Posterior cingulate gyrus (tissue), 11 donors: ENCODE measurements around the gene SNCG.
A peak's percentile ranks its signal among the peaks of the same experiment; 100 is the strongest.

Experiments
- DNase-seq, 10 donors: peaks; one replicate each; pipeline versions ENCODE4 v3.0.0 to v3.0.0-alpha.2; 2020 to 2021; ENCODE audit warnings: mixed read lengths in 3 of 10
- intact Hi-C: fragments of 100-400 bp; cut with DNase I; formaldehyde crosslinking; loops from one replicate; pipeline ENCODE4 v1.15.1; 2023

SNCG gene

DNA sequence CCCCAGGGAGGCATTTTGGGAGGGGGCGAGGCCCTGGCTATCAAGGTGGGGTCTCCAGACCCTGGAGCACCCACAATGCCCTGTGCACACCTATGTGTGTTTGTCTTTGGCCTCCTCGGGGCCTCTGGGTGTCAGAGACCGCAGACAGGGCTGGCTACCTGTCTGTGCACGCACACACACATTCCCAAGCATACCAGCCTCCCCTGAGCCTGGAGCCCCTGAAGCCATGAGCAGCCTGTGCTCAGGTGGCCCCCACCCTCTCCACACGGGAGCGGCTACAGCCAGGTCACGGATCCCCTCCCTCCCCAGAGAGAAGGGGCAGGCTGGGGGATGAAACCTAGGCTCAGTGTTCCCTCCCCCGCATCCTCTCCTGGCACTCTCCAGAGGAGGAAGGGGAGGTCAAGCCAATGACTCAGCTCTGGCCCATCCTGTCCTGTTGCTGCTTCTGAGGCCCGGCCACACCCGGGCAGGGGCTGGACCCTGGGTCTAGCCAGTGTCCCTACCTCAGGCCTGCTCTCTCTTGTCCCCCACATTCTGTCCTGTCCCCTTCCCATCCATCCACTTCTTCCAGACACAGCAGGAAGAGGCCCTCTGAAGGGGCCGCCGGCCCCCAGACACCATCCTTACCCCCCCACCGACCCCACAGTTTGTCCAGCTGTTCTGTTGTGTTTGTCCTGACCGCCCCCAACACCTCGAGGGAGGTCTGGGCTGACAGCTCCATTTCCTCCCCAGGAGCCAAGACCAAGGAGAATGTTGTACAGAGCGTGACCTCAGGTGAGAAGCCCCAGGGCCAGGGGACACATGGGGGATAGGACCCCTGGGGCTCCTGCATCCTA is 720 bp downstream of the SNCG start:
- intact Hi-C loops: no loop called here
- DNase-seq: peak in 4 of 10 donors; percentile 6 to 76 (median 64)

- peak in 1 of 10 donors; percentile 59 for DNase-seq
These were observed 1.3 kb downstream of the SNCG start for GRCh38 chr10:86959737-86960002.

DNA sequence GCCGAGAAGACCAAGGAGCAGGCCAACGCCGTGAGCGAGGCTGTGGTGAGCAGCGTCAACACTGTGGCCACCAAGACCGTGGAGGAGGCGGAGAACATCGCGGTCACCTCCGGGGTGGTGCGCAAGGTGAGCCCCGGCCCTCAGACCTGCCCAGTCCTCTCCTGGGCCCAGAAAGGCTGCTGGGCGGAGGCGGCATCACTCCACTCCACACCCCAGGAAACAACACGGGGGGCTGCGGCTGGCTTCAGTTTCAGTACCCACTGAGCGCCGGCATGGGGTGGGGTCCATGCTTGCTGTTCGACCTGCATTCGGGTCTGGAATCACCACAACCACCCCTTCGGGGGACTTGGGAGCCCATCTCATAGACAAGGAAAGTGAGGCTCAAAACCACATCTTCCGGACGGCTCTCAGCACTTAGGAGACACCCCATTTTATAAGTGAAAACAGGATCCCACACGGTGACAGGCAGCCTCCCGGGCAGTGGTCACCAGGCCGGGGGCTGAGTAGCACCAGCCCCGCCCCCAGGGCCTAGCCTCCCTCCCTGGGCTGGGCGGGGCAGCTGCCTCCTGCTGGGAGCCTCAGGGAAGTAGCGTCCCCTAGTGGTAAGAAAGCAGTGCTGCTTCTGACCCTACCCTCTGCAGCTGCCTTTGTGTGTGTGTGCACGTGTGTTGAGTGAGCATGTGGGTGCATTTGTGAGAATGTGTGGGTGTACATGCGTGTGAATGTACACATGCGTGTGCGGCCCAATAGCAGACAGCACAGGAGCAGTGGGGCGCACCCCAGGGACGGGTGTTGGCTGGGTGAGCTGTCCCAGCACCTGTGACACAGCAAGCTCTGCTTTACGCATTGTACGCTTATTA is 1.8 kb downstream of the SNCG start:
- DNase-seq: peak in 4 of 10 donors; percentile 9 to 88 (median 63)
- intact Hi-C loops: no loop called here

More at GRCh38 chr10:86959737-86960002, 1.3 kb downstream of the SNCG start:
- intact Hi-C loops: no loop called here

- peak in 1 of 10 donors; percentile 5 for DNase-seq
- intact Hi-C loops: no loop called here
These were observed 2.5 kb downstream of the SNCG start for GRCh38 chr10:86960863-86961434.

DNA sequence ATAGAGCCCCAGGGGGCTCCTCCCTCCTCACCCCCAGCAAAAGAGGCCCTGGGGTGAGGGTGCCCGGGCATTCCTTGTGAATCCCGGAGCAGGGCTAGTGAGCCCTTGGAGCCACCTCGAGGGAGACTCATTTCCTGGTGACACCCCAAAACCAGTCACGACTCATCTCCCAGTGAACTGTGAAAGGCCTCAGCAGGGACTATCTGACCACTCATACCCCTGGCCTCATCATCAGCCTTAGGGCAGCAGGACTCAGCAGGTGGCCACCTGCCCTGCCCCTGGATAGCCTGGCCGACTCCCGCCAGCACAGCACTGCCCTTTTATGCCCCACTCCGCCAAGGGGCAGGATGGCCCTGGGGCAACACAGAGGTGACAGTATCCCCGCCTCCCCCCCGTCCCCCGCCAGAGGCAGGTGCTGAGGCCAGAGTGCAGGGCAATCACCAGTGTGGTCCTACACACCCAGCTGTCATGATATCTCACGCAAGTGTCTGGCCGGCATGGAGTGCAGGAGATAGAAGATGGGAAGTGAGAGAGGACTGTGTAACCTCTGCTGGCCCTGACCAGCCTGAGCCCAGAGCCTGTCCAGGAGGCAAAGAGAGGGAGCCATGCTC is 3.2 kb downstream of the SNCG start:
- peak in 3 of 10 donors; percentile 55 to 84 (median 59) for DNase-seq
- intact Hi-C loops: no loop called here

DNA sequence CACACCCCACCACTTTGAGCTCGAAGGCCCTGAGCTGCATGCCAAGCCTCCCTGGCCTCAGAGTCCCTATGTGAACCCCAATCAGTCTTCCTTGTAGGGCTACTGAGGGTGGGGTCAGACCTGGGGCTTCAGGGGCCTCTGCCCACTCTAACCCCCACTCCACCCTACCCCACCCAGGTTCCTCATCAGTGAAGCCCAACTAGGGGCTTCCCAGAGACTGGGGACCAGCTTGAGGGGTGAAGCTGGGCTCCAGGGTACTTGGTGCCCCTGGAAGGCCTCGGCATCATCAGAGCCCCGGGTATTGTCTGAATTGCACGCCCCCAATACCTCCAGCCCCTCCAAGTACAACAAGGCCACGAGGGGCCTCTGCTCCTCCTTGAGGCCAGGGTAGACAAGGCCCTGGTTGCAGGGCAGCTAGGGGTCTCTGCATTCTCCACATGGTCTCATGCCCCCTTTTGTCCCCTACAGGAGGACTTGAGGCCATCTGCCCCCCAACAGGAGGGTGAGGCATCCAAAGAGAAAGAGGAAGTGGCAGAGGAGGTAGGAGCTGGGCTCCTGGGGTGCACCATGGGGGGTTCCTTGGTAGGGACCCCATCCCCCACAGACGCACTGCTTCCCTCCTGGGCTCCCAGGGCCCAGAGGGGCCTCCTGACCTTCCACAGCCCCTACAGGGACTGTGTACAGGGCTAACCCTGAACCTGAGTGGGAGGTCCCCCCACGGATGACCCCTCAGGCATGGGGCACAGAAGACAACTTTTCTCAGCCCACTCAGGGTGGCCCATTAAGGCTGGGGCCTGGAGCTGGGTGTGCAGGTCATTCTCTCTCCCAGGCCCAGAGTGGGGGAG is 4.0 kb downstream of the SNCG start:
- intact Hi-C loops: no loop called here
- DNase-seq: peak in 2 of 10 donors; percentile 39 to 52

- intact Hi-C loops: no loop called here
- peak in 2 of 10 donors; percentile 40 to 57 for DNase-seq
These were observed 4.5 kb downstream of the SNCG start for GRCh38 chr10:86962981-86963310.

DNA sequence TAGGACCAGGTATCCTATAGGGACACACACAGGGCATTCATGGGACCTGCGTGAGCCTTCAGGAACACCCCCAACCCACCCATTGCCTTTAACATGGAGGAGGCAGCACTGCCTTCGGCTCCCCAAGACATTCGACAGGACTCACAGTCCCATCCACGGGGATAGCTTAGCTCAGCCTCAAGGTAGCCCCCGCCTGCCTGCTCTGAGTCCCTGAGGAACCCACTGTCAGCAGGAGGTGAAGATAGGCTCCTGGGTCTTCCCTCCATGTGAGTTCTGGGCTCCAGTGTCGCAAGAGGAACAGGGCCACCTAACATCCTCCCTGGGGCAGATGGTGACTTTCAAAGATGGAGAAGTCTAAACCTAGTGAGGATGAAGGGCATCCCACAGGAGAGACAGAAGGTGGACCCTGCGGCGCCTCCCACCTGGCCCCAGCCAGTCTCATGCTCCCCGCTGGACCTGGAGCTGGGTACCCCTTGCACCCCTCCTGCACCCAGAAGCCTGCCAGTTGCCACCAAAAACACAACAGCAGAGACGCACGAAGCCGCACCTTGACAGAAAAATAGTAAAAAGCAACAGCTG is 5.0 kb downstream of the SNCG start:
- DNase-seq: peak in 3 of 10 donors; percentile 39 to 60 (median 59)
- intact Hi-C loops: no loop called here

DNA sequence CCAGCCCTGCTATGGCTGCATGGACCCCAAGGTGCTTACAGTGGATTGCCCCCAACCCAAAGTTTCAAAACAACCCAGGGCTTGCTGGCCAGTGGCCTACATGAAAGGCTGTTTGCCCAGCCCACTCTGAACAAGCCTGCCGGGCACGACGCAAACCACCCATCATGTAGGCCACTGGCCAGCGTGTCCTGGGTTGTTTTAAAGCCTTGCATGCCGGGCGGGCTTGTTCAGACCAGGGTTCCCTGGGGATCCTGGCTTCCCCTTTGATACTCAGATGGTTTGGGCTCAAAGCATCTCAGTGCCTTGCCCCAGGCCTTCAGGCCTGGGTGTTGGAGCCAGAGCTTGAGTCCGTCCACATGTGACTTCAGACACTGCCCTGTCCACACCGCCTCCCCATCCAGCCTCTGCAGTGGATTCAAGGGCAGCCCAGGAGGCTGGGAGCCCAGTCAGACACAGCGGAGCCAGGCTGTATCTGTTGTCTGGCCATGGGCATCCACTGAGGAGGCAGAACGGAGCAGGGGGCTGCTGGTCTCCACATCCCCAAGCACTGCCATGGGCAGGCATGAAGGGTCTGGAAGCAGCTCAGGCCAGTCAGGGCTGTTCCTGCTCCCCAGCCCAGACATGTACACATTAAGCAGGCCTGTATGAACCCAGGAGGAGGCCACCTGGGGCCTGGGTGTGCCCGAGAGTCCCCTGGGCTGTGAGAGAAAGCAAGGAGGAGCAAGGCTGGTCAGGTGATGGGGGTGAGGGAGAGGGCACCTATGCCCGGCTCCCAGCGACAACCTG is 5.9 kb downstream of the SNCG start:
- intact Hi-C loops: no loop called here

DNA sequence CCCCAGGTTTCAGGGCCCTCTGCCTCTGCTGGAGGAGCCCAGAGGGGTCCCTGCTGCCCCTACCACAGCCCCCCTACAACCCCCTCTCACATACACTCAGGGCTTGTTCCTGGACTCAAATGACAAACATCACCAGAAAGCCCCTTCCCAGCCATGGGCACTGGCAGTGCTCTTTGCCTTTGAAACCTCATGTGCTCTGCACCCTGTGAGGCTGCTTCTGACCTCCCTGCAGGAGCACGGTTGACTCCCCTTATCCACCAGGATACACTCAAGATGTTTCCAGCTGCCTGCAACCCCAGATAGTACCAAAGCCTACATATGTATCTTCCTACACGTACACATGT is 6.4 kb downstream of the SNCG start:
- intact Hi-C loops: loop anchor here (5.0 kb wide), 1 partner anchor 132 kb away; the partner anchor contains the start of gene SHLD2
- peak in 2 of 10 donors; percentile 57 to 63 for DNase-seq

More for the DNA sequence above, 5.9 kb downstream of the SNCG start:
- DNase-seq: peak in 3 of 10 donors; percentile 34 to 76 (median 65)

- intact Hi-C loops: loop anchor here (5.0 kb wide), 1 partner anchor 131 kb away; the partner anchor contains the start of gene SHLD2
- DNase-seq: peak in 1 of 10 donors; percentile 40
These were observed 7.7 kb downstream of the SNCG start for GRCh38 chr10:86965986-86966654.

GRCh38 chr10:86967481-86967941 is 9.1 kb downstream of the SNCG start:
- intact Hi-C loops: loop anchor here (5.0 kb wide), 1 partner anchor 130 kb away; the partner anchor contains the start of gene SHLD2
- DNase-seq: peak in 2 of 10 donors; percentile 43 to 57

- peak in 2 of 10 donors; percentile 80 to 86 for DNase-seq
- intact Hi-C loops: loop anchor here (5.0 kb wide), 1 partner anchor 129 kb away; the partner anchor contains the start of gene SHLD2
These were observed 10.0 kb downstream of the SNCG start, which contains the start of gene ADIRF for GRCh38 chr10:86968271-86968993. ADIRF (plus strand) TSS chr10:86968482; CDS start chr10:86968545, 63 bp downstream.

DNA sequence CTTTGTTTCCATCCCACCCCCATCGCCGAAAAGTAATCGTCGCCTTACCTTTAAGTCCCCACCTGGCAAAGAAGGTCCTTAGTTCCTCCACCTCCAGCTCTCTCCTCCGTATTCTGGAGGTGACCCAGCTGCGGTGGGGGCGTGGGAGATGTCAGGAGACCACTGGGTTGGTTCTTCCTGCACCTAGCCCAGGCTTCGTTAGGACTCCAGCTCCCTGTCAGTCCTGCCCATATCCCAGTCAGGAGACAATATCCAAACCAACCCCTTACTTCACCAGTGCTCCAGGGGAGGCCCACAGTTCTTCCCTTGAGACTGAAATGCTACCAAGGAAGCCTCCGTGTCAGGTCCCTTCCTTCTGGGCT is 10.6 kb downstream of the SNCG start:
- DNase-seq: no peak
- intact Hi-C loops: loop anchor here (5.0 kb wide), 1 partner anchor 128 kb away; the partner anchor contains the start of gene SHLD2

DNA sequence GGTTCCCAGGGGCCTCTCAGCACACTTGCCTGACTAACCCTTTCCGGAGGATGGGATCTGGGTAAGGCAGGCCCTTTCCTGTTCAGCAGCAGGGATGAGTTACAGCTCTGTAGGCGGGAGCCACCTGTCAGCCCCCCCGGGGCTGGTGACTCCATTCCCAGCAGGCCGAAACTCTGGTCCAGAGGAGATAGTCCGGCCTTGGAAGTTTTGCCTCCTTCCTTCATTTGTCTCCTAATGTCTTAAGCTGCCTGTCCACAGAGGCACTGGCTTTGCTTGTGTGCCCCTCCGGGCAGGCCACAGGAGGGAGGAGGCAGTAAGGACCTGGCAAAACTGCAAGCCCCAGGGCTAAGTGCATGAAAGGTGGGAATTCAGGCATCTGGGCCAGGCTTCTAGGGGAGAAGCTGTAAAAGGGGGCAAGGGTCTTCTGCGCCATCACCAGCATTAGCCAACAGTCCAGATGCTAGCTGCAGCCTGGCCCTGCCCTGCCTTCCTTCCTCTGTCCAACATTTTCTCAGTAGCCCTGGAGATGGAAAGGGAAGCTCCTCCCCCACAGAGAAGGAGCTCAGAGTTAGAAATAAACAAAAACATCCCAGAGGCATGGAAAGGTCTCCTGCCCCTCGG is 11.1 kb downstream of the SNCG start:
- peak in 3 of 10 donors; percentile 51 to 78 (median 51) for DNase-seq
- intact Hi-C loops: loop anchor here (5.0 kb wide), 1 partner anchor 128 kb away; the partner anchor contains the start of gene SHLD2
